Amniotic epithelial cell (primary cell): ENCODE results near the gene NCKAP5.
A peak's percentile ranks its signal among the peaks of the same experiment; 100 is the strongest.

Source experiments
- DNase-seq: peaks from one replicate; pipeline ENCODE4 v3.0.0-alpha.2; 2010; ENCODE audit warnings: low read depth

NCKAP5 gene

GRCh38 chr2:133333181-133333580 lies 235.1 kb downstream of the NCKAP5 start:
- DNase-seq, result peak; percentile 18

- no peak for DNase-seq
These were observed 236.8 kb downstream of the NCKAP5 start for GRCh38 chr2:133331436-133331835.

- peak; percentile 88 for DNase-seq
These were observed 241.4 kb downstream of the NCKAP5 start for GRCh38 chr2:133326652-133327397.

GRCh38 chr2:133324150-133324561 lies 244.1 kb downstream of the NCKAP5 start:
- peak; percentile 83 for DNase-seq

- no peak for DNase-seq
These were observed 245.4 kb downstream of the NCKAP5 start for GRCh38 chr2:133322909-133323308.

GRCh38 chr2:133317178-133317577 lies 251.1 kb downstream of the NCKAP5 start:
- DNase-seq, result peak; percentile 59

GRCh38 chr2:133316557-133316956 lies 251.7 kb downstream of the NCKAP5 start:
- DNase-seq, result peak; percentile 40

- no peak for DNase-seq
These were observed 253.0 kb downstream of the NCKAP5 start for GRCh38 chr2:133315280-133315679.

GRCh38 chr2:133314795-133315194 lies 253.5 kb downstream of the NCKAP5 start:
- no peak for DNase-seq

- peak; percentile 76 for DNase-seq
These were observed 256.1 kb downstream of the NCKAP5 start for GRCh38 chr2:133312038-133312729.

GRCh38 chr2:133306236-133306635 lies 262.0 kb downstream of the NCKAP5 start:
- DNase-seq, result no peak

GRCh38 chr2:133304344-133304743 lies 263.9 kb downstream of the NCKAP5 start:
- peak; percentile 66 for DNase-seq

- peak; percentile 66 for DNase-seq
These were observed 265.1 kb downstream of the NCKAP5 start for GRCh38 chr2:133303150-133303549.

- DNase-seq, result peak; percentile 80
These were observed 271.9 kb downstream of the NCKAP5 start for GRCh38 chr2:133296401-133296800.

GRCh38 chr2:133293544-133294353 lies 274.5 kb downstream of the NCKAP5 start:
- DNase-seq, result peak; percentile 48

GRCh38 chr2:133292259-133292658 lies 276.0 kb downstream of the NCKAP5 start:
- no peak for DNase-seq

- peak; percentile 70 for DNase-seq
These were observed 280.6 kb downstream of the NCKAP5 start for GRCh38 chr2:133287709-133288108.

GRCh38 chr2:133286326-133286922 lies 281.8 kb downstream of the NCKAP5 start:
- DNase-seq, result no peak

GRCh38 chr2:133273031-133273430 lies 295.2 kb downstream of the NCKAP5 start:
- no peak for DNase-seq

- no peak for DNase-seq
These were observed 297.2 kb downstream of the NCKAP5 start for GRCh38 chr2:133271105-133271504.

GRCh38 chr2:133270550-133270949 lies 297.7 kb downstream of the NCKAP5 start:
- no peak for DNase-seq

GRCh38 chr2:133266926-133267590 lies 301.2 kb downstream of the NCKAP5 start:
- peak; percentile 3 for DNase-seq
